ENCODE data around the gene NEURL2.
"Not testable (repeated sequence)": the region's sequence is repeated elsewhere in the genome, so short reads cannot be mapped to it uniquely, and the experiment has no call there.

NEURL2 gene

DNA sequence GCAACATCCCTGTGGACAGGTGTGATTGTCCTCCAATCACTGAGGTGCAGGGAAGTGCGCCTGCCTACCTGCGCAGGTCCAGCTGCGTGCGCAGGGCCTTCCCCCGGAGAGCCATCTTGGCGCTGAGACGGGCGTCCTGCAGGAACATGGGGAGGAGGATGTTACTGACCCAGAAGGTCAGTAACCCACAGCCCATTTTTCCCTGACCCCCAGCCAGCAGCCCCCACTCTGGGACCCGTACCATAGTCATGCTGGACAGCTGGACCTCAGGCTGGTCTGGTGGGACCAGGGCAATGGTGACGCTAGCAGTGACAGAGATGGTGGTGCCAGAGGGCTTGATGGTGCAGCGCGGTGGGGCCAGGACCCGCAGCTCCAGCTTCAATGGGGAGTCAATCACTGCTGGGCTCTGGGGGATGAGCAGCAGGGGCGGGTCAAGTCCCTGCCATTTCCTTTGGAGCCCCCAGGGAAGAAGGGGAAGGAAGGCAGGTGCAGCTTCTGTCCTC, 11.2 kb upstream of the NEURL2 start:
- Histone ChIP-seq H3K27ac (no peak overlapping the region), H3K36me3 (replicated peaks) (peaks cover 23% of the 10 kb centered on the region), H3K4me3 (ENCODE audit: low read depth, low read length) (no peak overlapping the region), H3K27me3 (replicated peaks) (no peaks in the 10 kb centered on the region)
- no peak for DNase-seq
- TF ChIP-seq, protein P1, sequence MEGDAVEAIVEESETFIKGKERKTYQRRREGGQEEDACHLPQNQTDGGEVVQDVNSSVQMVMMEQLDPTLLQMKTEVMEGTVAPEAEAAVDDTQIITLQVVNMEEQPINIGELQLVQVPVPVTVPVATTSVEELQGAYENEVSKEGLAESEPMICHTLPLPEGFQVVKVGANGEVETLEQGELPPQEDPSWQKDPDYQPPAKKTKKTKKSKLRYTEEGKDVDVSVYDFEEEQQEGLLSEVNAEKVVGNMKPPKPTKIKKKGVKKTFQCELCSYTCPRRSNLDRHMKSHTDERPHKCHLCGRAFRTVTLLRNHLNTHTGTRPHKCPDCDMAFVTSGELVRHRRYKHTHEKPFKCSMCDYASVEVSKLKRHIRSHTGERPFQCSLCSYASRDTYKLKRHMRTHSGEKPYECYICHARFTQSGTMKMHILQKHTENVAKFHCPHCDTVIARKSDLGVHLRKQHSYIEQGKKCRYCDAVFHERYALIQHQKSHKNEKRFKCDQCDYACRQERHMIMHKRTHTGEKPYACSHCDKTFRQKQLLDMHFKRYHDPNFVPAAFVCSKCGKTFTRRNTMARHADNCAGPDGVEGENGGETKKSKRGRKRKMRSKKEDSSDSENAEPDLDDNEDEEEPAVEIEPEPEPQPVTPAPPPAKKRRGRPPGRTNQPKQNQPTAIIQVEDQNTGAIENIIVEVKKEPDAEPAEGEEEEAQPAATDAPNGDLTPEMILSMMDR (IDR thresholded peaks at IDR 0.05; ENCODE audit: low read depth, low read length, missing control alignments): no peak
- in situ Hi-C loops (cut with HindIII; ENCODE audit: low pct_ligation_motif_present, low sequenced_read_pairs): no loop called here

DNA sequence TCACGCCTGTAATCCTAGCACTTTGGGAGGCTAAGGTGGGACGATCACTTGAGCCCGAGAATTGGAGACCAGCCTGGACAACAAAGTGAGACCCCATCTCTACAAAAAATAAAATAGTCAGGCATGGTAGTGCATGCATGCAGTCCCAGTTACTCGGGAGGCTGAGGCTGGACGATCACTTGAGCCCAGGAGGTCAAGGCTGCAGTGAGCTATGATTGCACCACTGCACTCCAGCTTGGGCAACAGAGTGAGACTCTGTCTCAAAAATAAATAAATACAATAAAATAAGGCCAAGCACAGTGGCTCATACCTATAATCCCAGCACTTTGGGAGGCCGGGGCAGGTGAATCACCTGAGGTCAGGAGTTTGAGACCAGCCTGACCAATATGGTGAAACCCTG, 10.3 kb upstream of the NEURL2 start:
- peaks cover 31% of the 10 kb centered on the region for H3K36me3 ChIP-seq (replicated peaks)
- not testable (repeated sequence) for DNase-seq

DNA sequence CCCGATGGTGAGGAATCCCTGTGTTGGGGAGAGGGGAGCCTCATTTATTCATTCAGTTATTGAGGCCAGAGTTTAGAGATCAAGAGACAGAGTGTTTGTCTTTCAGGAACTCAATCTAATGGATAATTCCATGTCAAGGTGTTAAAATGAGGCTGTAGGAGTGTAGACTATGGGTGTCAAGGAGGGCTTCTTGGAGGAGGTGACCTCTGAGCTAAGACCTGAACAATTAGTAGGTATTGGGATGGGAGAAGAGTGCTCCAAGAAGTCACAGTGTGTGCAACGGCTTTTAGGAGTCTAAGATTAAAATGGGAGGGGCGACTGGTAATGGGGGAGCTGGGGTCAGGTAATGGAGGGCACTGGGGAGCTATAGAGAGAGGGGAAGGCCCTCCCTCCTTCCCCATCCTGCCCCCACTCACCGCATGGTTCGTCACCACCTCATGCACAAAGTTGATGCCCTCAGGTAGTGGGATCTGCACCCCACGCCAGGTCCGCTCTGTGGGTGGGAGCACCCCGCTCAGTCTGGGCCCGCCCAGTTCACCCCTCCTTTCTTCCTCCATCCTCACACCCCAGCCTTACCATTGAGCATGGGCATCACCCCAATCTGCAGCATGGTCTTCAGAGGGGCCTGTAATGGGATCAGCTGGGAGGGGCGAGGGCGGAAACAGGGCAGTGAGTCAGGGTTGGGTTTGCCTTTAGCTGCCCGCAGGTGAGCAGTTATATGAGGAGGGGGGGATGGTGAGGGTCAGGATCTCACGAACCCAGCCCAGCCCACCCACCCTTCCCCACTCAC, 8.2 kb upstream of the NEURL2 start:
- H3K4me3 ChIP-seq (ENCODE audit: low read depth, low read length): no peak overlapping the region
- TF ChIP-seq, protein P1 (IDR thresholded peaks at IDR 0.05; ENCODE audit: low read depth, low read length, missing control alignments): no peak
- no peak overlapping the region for H3K27ac ChIP-seq
- no peaks in the 10 kb centered on the region for H3K27me3 ChIP-seq (replicated peaks)
- in situ Hi-C loops (cut with HindIII; ENCODE audit: low pct_ligation_motif_present, low sequenced_read_pairs): no loop called here
- no peak for DNase-seq
- peaks cover 44% of the 10 kb centered on the region for H3K36me3 ChIP-seq (replicated peaks)

More for the DNA sequence above, 10.3 kb upstream of the NEURL2 start:
- in situ Hi-C loops (cut with HindIII; ENCODE audit: low pct_ligation_motif_present, low sequenced_read_pairs); H3K4me3 ChIP-seq (ENCODE audit: low read depth, low read length); H3K27ac ChIP-seq; H3K27me3 ChIP-seq (replicated peaks): not testable (repeated sequence)

GRCh38 chr20:45898285-45898684, 7.3 kb upstream of the NEURL2 start:
- no peak for DNase-seq
- Histone ChIP-seq H3K27me3 (replicated peaks) (no peaks in the 10 kb centered on the region), H3K36me3 (replicated peaks) (peaks cover 44% of the 10 kb centered on the region), H3K27ac (no peak overlapping the region), H3K4me3 (ENCODE audit: low read depth, low read length) (no peak overlapping the region)
- TF ChIP-seq, protein P1 (IDR thresholded peaks at IDR 0.05; ENCODE audit: low read depth, low read length, missing control alignments): no peak
- in situ Hi-C loops (cut with HindIII; ENCODE audit: low pct_ligation_motif_present, low sequenced_read_pairs): no loop called here

DNA sequence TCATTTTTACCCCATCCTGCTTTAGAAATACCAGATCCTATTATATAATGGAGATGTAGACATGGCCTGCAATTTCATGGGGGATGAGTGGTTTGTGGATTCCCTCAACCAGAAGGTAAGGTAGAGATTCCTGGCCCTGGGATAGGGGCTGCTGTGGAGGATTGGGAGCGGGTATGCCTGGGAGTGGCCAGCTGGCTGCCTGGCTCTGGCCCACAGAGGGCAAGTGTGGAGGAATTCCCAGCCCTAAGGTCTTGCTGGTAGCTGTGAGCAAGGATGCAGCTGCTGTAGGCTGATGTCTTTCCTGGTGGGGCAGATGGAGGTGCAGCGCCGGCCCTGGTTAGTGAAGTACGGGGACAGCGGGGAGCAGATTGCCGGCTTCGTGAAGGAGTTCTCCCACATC, 6.7 kb upstream of the NEURL2 start:
- Histone ChIP-seq H3K36me3 (replicated peaks) (peaks cover 46% of the 10 kb centered on the region), H3K4me3 (ENCODE audit: low read depth, low read length) (no peak overlapping the region), H3K27ac (no peak overlapping the region), H3K27me3 (replicated peaks) (no peaks in the 10 kb centered on the region)
- TF ChIP-seq, protein P1 (IDR thresholded peaks at IDR 0.05; ENCODE audit: low read depth, low read length, missing control alignments): no peak
- DNase-seq: no peak
- in situ Hi-C loops (cut with HindIII; ENCODE audit: low pct_ligation_motif_present, low sequenced_read_pairs): no loop called here

DNA sequence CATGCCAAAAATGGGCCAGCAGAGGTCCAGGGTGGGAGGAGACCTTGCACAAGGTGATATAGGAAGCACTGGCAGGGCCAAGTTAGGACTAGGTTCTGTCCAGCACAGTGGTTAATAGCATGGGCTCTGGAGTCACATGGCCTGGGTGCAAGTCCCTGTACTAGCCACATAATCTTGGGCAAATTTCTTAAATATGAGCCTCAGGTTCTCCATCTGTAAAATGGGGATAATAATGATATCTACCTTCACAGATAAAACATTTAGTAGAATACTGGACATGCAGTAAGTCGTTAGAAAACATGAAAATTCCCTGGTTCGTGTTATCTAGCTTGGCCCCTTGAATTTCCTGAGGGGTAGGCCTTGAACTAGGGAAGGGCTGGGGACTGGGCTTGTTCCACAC, 6.3 kb upstream of the NEURL2 start:
- TF ChIP-seq, protein P1 (IDR thresholded peaks at IDR 0.05; ENCODE audit: low read depth, low read length, missing control alignments): no peak
- in situ Hi-C loops (cut with HindIII; ENCODE audit: low pct_ligation_motif_present, low sequenced_read_pairs): no loop called here
- no peak for DNase-seq
- Histone ChIP-seq H3K36me3 (replicated peaks) (peaks cover 46% of the 10 kb centered on the region), H3K27ac (no peak overlapping the region), H3K27me3 (replicated peaks) (no peaks in the 10 kb centered on the region), H3K4me3 (ENCODE audit: low read depth, low read length) (no peak overlapping the region)

Data from brain microvascular endothelial cell (primary cell).